HFFc6 (cell line): ENCODE measurements around the gene FFAR2. TPM values are rescaled to one million over a fixed set of nuclear protein-coding genes. Genes with fewer than 3 reads are reported as not detected.

ENCODE experiments used
- DNase-seq: peaks from one replicate; pipeline ENCODE4 v3.0.0-alpha.2; 2018
- H3K27ac Mint-ChIP-seq: 2 replicates; pipeline ENCODE4 v1.8.0; 2020; ENCODE audit warnings: mild to moderate bottlenecking, mixed read lengths
- H3K27me3 Mint-ChIP-seq: 2 replicates; pipeline ENCODE4 v1.8.0; 2021; ENCODE audit warnings: mild to moderate bottlenecking, moderate library complexity, mixed read lengths; ENCODE audit not compliant: insufficient read depth
- H3K36me3 Mint-ChIP-seq: 2 replicates; pipeline ENCODE4 v1.8.0; 2021; ENCODE audit warnings: low read depth, mixed read lengths
- H3K4me1 Mint-ChIP-seq: 2 replicates; pipeline ENCODE4 v1.8.0; 2020; ENCODE audit warnings: low read depth, mixed read lengths
- H3K4me3 Mint-ChIP-seq: 2 replicates; pipeline ENCODE4 v1.8.0; 2020; ENCODE audit warnings: mild to moderate bottlenecking, moderate library complexity, mixed read lengths
- H3K9me3 Mint-ChIP-seq: 2 replicates; pipeline ENCODE4 v1.8.0; 2020; ENCODE audit warnings: mild to moderate bottlenecking, mixed read lengths
- CTCF ChIP-seq: fragments of 200-600 bp; sonication (generic); IDR thresholded peaks from 2 replicates; pipeline ENCODE4 v1.5.0; 2021; ENCODE audit warnings: antibody characterized with exemption, mild to moderate bottlenecking
- total RNA-seq, 6 experiments: library from RNA; stranded (reverse); fragmentation: NEBNext Ultra II Directional; extraction: Animal tissue kit (Norgen Biotek cat#: 25700); gene quantifications; 2 replicates in 1 of 6; 3 replicates in 5 of 6; pipeline ENCODE4 v1.2.3, GENCODE V29; 2021

Gene FFAR2
- total RNA-seq, 6 experiments from 2014 or later = not detected

GRCh38 chr19:35451338-35452096, 3.5 kb downstream of the FFAR2 start:
- TF ChIP-seq CTCF = no peak
- Mint-ChIP-seq H3K27ac (no peak overlapping the region), H3K4me3 (no peak overlapping the region)

GRCh38 chr19:35454663-35455062, 6.6 kb downstream of the FFAR2 start:
- no peak for TF ChIP-seq CTCF
- H3K27ac Mint-ChIP-seq = no peak overlapping the region
- no peaks in the 10 kb centered on the region for H3K9me3 Mint-ChIP-seq
- no peak for DNase-seq
- H3K36me3 Mint-ChIP-seq = no peaks in the 10 kb centered on the region
- no peak overlapping the region for H3K4me3 Mint-ChIP-seq
- H3K27me3 Mint-ChIP-seq = peaks cover 42% of the 10 kb centered on the region
- H3K4me1 Mint-ChIP-seq = no peaks in the 10 kb centered on the region

More at GRCh38 chr19:35451338-35452096, 3.5 kb downstream of the FFAR2 start:
- no peaks in the 10 kb centered on the region for H3K9me3 Mint-ChIP-seq
- H3K36me3 Mint-ChIP-seq = no peaks in the 10 kb centered on the region
- H3K27me3 Mint-ChIP-seq = peaks cover 43% of the 10 kb centered on the region
- H3K4me1 Mint-ChIP-seq = no peaks in the 10 kb centered on the region
- no peak for DNase-seq

- H3K9me3 Mint-ChIP-seq = no peaks in the 10 kb centered on the region
- no peak for DNase-seq
- H3K36me3 Mint-ChIP-seq = no peaks in the 10 kb centered on the region
- peaks cover 37% of the 10 kb centered on the region for H3K27me3 Mint-ChIP-seq
- H3K27ac Mint-ChIP-seq = no peak overlapping the region
- H3K4me1 Mint-ChIP-seq = peaks cover 3% of the 10 kb centered on the region
- no peak overlapping the region for H3K4me3 Mint-ChIP-seq
- no peak for TF ChIP-seq CTCF
Measured at GRCh38 chr19:35455616-35456201, 7.7 kb downstream of the FFAR2 start.

- H3K27ac Mint-ChIP-seq = no peak overlapping the region
- H3K36me3 Mint-ChIP-seq = no peaks in the 10 kb centered on the region
- H3K4me3 Mint-ChIP-seq = no peak overlapping the region
- H3K9me3 Mint-ChIP-seq = no peaks in the 10 kb centered on the region
- no peak for TF ChIP-seq CTCF
- no peak for DNase-seq
- peaks cover 7% of the 10 kb centered on the region for H3K4me1 Mint-ChIP-seq
- peaks cover 36% of the 10 kb centered on the region for H3K27me3 Mint-ChIP-seq
Measured at GRCh38 chr19:35457173-35457572, 9.1 kb downstream of the FFAR2 start.

- Mint-ChIP-seq H3K9me3 (no peaks in the 10 kb centered on the region), H3K27me3 (peaks cover 31% of the 10 kb centered on the region)
- TF ChIP-seq CTCF = no peak
Measured at GRCh38 chr19:35458192-35458591, 10.1 kb downstream of the FFAR2 start.

More at GRCh38 chr19:35458192-35458591, 10.1 kb downstream of the FFAR2 start:
- Mint-ChIP-seq H3K27ac (no peak overlapping the region), H3K4me1 (peaks cover 17% of the 10 kb centered on the region), H3K4me3 (no peak overlapping the region), H3K36me3 (no peaks in the 10 kb centered on the region)
- no peak for DNase-seq
